ENCODE data around the gene VWA5A.

DNA sequence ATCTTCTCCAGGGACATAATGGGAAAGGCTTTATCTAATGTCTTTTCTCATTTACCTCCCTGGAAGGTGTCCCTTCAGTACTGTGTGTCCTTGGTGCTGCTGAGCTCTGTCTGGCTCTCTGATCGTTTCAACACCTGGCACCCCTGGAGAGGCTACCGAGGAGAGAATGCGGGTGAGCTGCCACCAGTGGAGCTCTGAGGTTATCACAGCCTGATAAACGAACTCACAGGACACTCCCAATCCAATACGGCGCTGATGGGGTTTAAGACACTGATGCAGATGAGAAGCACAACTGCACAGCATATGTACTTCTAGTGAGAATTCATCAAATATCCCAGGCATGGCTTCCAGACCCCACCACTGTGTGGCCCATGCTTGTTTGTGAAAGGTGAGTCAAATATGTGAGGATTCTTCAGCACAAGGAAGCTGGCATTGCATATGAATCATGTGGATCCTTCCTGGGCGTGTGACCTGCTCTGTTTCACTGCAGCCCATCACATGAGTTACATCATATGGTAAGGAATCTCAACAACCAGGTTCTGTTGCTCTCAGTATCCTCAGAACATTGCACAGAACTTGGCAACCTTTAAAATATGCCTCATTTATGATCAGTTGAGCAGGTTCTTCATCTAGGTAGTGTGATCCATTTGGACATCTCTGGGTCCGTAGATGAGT is 34.8 kb upstream of the VWA5A start:
- TF ChIP-seq CTCF (IDR thresholded peaks at IDR 0.05; ENCODE audit: low read depth, low read length): no peak
- TF ChIP-seq, protein P1, sequence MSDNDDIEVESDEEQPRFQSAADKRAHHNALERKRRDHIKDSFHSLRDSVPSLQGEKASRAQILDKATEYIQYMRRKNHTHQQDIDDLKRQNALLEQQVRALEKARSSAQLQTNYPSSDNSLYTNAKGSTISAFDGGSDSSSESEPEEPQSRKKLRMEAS (IDR thresholded peaks at IDR 0.05; ENCODE audit: low read depth, low read length): no peak
